H1 (cell line): ENCODE measurements around the gene PPP1R14B. TPM values are rescaled to one million over a fixed set of nuclear protein-coding genes. Genes with fewer than 3 reads are reported as not detected.
"Not testable (repeated sequence)": the region's sequence is repeated elsewhere in the genome, so short reads cannot be mapped to it uniquely, and the experiment has no call there.

ENCODE experiments used
- CTCF ChIA-PET: fragments of 300-600 bp; sonication (Branson Sonifier 250); formaldehyde crosslinking; loops from one replicate; lab custom pipeline; 2021; ENCODE audit not compliant: partially characterized antibody; lab: Charles Lee
- POLR2A ChIA-PET: fragments of 300-600 bp; sonication (Branson Sonifier 250); formaldehyde crosslinking; loops from one replicate; lab custom pipeline; 2021; ENCODE audit warnings: inconsistent platforms; ENCODE audit not compliant: partially characterized antibody; lab: Charles Lee
- DNase-seq, 2 experiments: peaks; one replicate each; pipeline versions ENCODE4 v3.0.0 to v3.0.0-alpha.2; 2010 to 2022; ENCODE audit warnings: low spot score in 2 of 2, low read depth in 1 of 2, mixed read lengths in 1 of 2
- FAIRE-seq: peaks from 2 replicates; lab custom pipeline; 2011; peaks lifted over from hg19 to GRCh38; lab: Jason Lieb, UNC
- H2AFZ ChIP-seq: 2 replicates; pipeline ENCODE4 v1.8.1; 2012; ENCODE audit warnings: low read length, inconsistent platforms
- H2AK5ac ChIP-seq: 2 replicates; pipeline ENCODE4 v1.6.1; 2013; ENCODE audit warnings: low read depth, low read length
- H2BK120ac ChIP-seq: replicated peaks from 2 replicates; pipeline ENCODE3; 2013; ENCODE audit warnings: low read depth, low read length, inconsistent platforms
- H2BK12ac ChIP-seq: 2 replicates; pipeline ENCODE4 v1.6.1; 2013; ENCODE audit warnings: low read depth, low read length
- H2BK15ac ChIP-seq: 2 replicates; pipeline ENCODE4 v1.6.1; 2013; ENCODE audit warnings: low read length
- H2BK20ac ChIP-seq: 2 replicates; pipeline ENCODE4 v1.6.1; 2013; ENCODE audit warnings: low read length
- H2BK5ac ChIP-seq: 2 replicates; pipeline ENCODE4 v1.6.1; 2013; ENCODE audit warnings: low read depth, low read length
- H3K14ac ChIP-seq: 2 replicates; pipeline ENCODE4 v1.6.1; 2013; ENCODE audit warnings: inconsistent platforms; ENCODE audit not compliant: insufficient read length
- H3K18ac ChIP-seq: 2 replicates; pipeline ENCODE4 v1.6.1; 2013; ENCODE audit warnings: low read length; ENCODE audit errors: extremely low read depth
- H3K23ac ChIP-seq: 2 replicates; pipeline ENCODE4 v1.6.1; 2013; ENCODE audit warnings: inconsistent platforms; ENCODE audit not compliant: insufficient read length
- H3K23me2 ChIP-seq: 2 replicates; pipeline ENCODE4 v1.6.1; 2013; ENCODE audit warnings: low read depth, low read length
- H3K27ac ChIP-seq: 2 replicates; pipeline ENCODE4 v1.6.1; 2011; ENCODE audit warnings: low read depth, low read length, inconsistent platforms
- H3K27me3 ChIP-seq, 4 experiments: replicated peaks in 1 of 4; 1 replicate in 1 of 4; 2 replicates in 3 of 4; pipeline versions ENCODE4 v1.6.1 to v1.8.1; 2011 to 2013; ENCODE audit warnings: low read length in 3 of 4, mild to moderate bottlenecking in 3 of 4, inconsistent platforms in 2 of 4, mixed read lengths in 2 of 4, moderate library complexity in 1 of 4; ENCODE audit not compliant: control insufficient read depth in 3 of 4, insufficient read depth in 3 of 4; ENCODE audit errors: extremely low read depth in 1 of 4
- H3K36me3 ChIP-seq, 4 experiments: 2 replicates each; pipeline versions ENCODE4 v1.6.1 to v1.8.1; 2011 to 2013; ENCODE audit warnings: mild to moderate bottlenecking in 4 of 4, low read length in 3 of 4, moderate library complexity in 2 of 4, control low read depth in 1 of 4, inconsistent platforms in 1 of 4; ENCODE audit not compliant: insufficient read depth in 4 of 4, control insufficient read depth in 2 of 4
- H3K4ac ChIP-seq: replicated peaks from 2 replicates; pipeline ENCODE3; 2013; ENCODE audit warnings: low read length, low read depth, mixed read lengths, inconsistent platforms; ENCODE audit not compliant: insufficient read length
- H3K4me1 ChIP-seq, 4 experiments: replicated peaks in 1 of 4; 1 replicate in 1 of 4; 2 replicates in 3 of 4; pipeline versions ENCODE4 v1.6.1 to v1.8.1; 2011 to 2013; ENCODE audit warnings: low read length in 3 of 4, inconsistent platforms in 2 of 4, mixed read lengths in 1 of 4; ENCODE audit not compliant: insufficient read depth in 4 of 4, control insufficient read depth in 3 of 4
- H3K4me2 ChIP-seq, 2 experiments: 2 replicates each; pipeline versions ENCODE4 v1.6.1 to v1.8.1; 2011 to 2013; ENCODE audit warnings: low read depth in 2 of 2, low read length in 2 of 2, control low read depth in 1 of 2, inconsistent platforms in 1 of 2, mild to moderate bottlenecking in 1 of 2; ENCODE audit not compliant: insufficient read depth in 1 of 2
- H3K4me3 ChIP-seq, 4 experiments: fragments of 200-600, 300-600 bp in 1 of 4; sonication (generic), shearing (Covaris generic), sonication (Bioruptor Twin) in 1 of 4; 2 replicates each; pipeline versions ENCODE4 v1.5.1 to v1.8.1; 2011 to 2016; ENCODE audit warnings: low read length in 4 of 4, low read depth in 3 of 4, control low read depth in 2 of 4, inconsistent platforms in 2 of 4, mild to moderate bottlenecking in 2 of 4, mixed read lengths in 1 of 4, moderate library complexity in 1 of 4; ENCODE audit not compliant: insufficient read depth in 2 of 4; ENCODE audit errors: extremely low read depth in 1 of 4
- H3K56ac ChIP-seq: replicated peaks from 2 replicates; pipeline ENCODE3; 2013; ENCODE audit warnings: low read depth, mild to moderate bottlenecking, mixed read lengths, low read length, inconsistent platforms; ENCODE audit not compliant: insufficient read length
- H3K79me1 ChIP-seq: 2 replicates; pipeline ENCODE4 v1.6.1; 2013; ENCODE audit warnings: low read depth, low read length, control low read depth
- H3K79me2 ChIP-seq, 2 experiments: 2 replicates each; pipeline versions ENCODE4 v1.6.1 to v1.8.1; 2012 to 2013; ENCODE audit warnings: low read length in 2 of 2, mild to moderate bottlenecking in 2 of 2, inconsistent platforms in 1 of 2; ENCODE audit not compliant: insufficient read depth in 2 of 2, control insufficient read depth in 1 of 2
- H3K9ac ChIP-seq, 4 experiments: replicated peaks in 1 of 4; 1 replicate in 1 of 4; 2 replicates in 3 of 4; pipeline versions ENCODE4 v1.6.1 to v1.8.1; 2011 to 2013; ENCODE audit warnings: low read depth in 3 of 4, low read length in 3 of 4, control low read depth in 2 of 4, mild to moderate bottlenecking in 2 of 4, moderate library complexity in 2 of 4, inconsistent platforms in 1 of 4; ENCODE audit errors: extremely low read depth in 1 of 4
- H3K9me3 ChIP-seq, 2 experiments: 2 replicates each; pipeline versions ENCODE4 v1.6.1 to v1.8.1; 2012 to 2013; ENCODE audit warnings: mild to moderate bottlenecking in 2 of 2, moderate library complexity in 2 of 2, control low read depth in 1 of 2, inconsistent platforms in 1 of 2, low read depth in 1 of 2, low read length in 1 of 2, mixed read lengths in 1 of 2; ENCODE audit not compliant: insufficient read depth in 2 of 2
- H4K20me1 ChIP-seq, 2 experiments: replicated peaks in 1 of 2; 2 replicates each; pipeline versions ENCODE3 to v1.8.1; 2011 to 2013; ENCODE audit warnings: inconsistent platforms in 2 of 2, low read length in 2 of 2, mild to moderate bottlenecking in 1 of 2; ENCODE audit not compliant: insufficient read depth in 2 of 2, control insufficient read depth in 1 of 2
- H4K5ac ChIP-seq: 2 replicates; pipeline ENCODE4 v1.6.1; 2013; ENCODE audit warnings: low read length, low read depth, mixed read lengths, inconsistent platforms; ENCODE audit not compliant: insufficient read length
- H4K8ac ChIP-seq: 2 replicates; pipeline ENCODE4 v1.8.0; 2013; ENCODE audit warnings: mild to moderate bottlenecking, moderate library complexity, low read length, inconsistent platforms; ENCODE audit not compliant: insufficient read depth; ENCODE audit errors: extremely low read depth
- H4K91ac ChIP-seq: replicated peaks from 2 replicates; pipeline ENCODE3; 2013; ENCODE audit warnings: low read length, mixed read lengths, inconsistent platforms; ENCODE audit not compliant: insufficient read length
- TAF1 ChIP-seq: IDR thresholded peaks from 2 replicates; pipeline ENCODE4 v1.6.1; 2011; ENCODE audit warnings: mild to moderate bottlenecking, low read depth, low read length
- YY1 ChIP-seq: IDR thresholded peaks from 2 replicates; pipeline ENCODE4 v1.6.1; 2011; ENCODE audit warnings: low read depth, mild to moderate bottlenecking, low read length
- WGBS, 2 experiments: shearing (Covaris generic) in 1 of 2; methylation state at CpG; one replicate each; pipeline versions ENCODE4 v1.1.6 to v1.1.7; 2013 to 2015; ENCODE audit warnings: low lambda C conversion rate in 2 of 2, mixed read lengths in 2 of 2, inconsistent platforms in 1 of 2, low coverage in 1 of 2, missing lambda C conversion rate in 1 of 2; ENCODE audit not compliant: insufficient replicate concordance in 2 of 2, insufficient coverage in 1 of 2, insufficient read length in 1 of 2; ENCODE audit errors: extremely low coverage in 1 of 2, missing lambda C conversion rate in 1 of 2; 5-methylcytosine and 5-hydroxymethylcytosine counted together
- polyA plus RNA-seq, 7 experiments: library from polyadenylated mRNA; depleted of rRNA in 3 of 7; stranded (reverse) in 5 of 7; unstranded in 2 of 7; fragments of >200 nt in 5 of 7; fragments of 200-250 nt in 2 of 7; gene quantifications; 1 replicate in 5 of 7; 2 replicates in 1 of 7; 4 replicates in 1 of 7; pipeline versions ENCODE4 v1.2.1 to v1.2.3, GENCODE V29; 2011 to 2013; ENCODE audit warnings: missing spikeins in 2 of 7, mixed read lengths in 2 of 7
- total RNA-seq: library from RNA; stranded (reverse); fragmentation: NEBNext Ultra II Directional; extraction: Animal tissue kit (Norgen Biotek cat#: 25700); gene quantifications from 2 replicates; pipeline ENCODE4 v1.2.1, GENCODE V29; 2021

Gene PPP1R14B
- total and polyA plus RNA-seq, 2 of the 8 experiments (the other 6 are each of a cell fraction or from before 2014, with no cell fraction given): 265 to 419 TPM

- H3K27me3 ChIP-seq, H2AFZ ChIP-seq, H2AK5ac ChIP-seq: not testable (repeated sequence)
- peak overlapping the region; percentile 56 to 99 (median 90); a peak in 5 of 8 replicates for H3K4me3 ChIP-seq
- peaks cover 0 to 13% of the 10 kb centered on the region in 2 experiments for H4K20me1 ChIP-seq
- TF ChIP-seq TAF1: 0 out of 2 replicates have a peak, but pooled peaks have one; percentile 34
- peak; percentile 36; the same call in 1 of the 2 replicates for TF ChIP-seq YY1
- TF ChIP-seq, all 59 proteins: peak for 2; not testable (repeated sequence) for 57
- not testable (repeated sequence) for H3K27ac ChIP-seq, H2BK15ac ChIP-seq, H3K56ac ChIP-seq, H3K18ac ChIP-seq, H3K14ac ChIP-seq, H4K91ac ChIP-seq, H4K8ac ChIP-seq, FAIRE-seq, DNase-seq, H2BK5ac ChIP-seq, H3K79me1 ChIP-seq, H3K23ac ChIP-seq, H2BK20ac ChIP-seq, H4K5ac ChIP-seq, H3K9me3 ChIP-seq, H2BK12ac ChIP-seq, H2BK120ac ChIP-seq, H3K4ac ChIP-seq
- WGBS, 2 experiments: no CpG with 5 or more reads among the region's 43 CpGs
- peak overlapping the region in 2 of 4 experiments; percentile 66 to 71; a peak in 2 of 7 replicates for H3K9ac ChIP-seq
- H3K4me1 ChIP-seq: peaks cover 0 to 48% (median 35%) of the 10 kb centered on the region in 4 experiments; a peak in 6 of 7 replicates
- peaks cover 18% of the 10 kb centered on the region for H3K23me2 ChIP-seq
- CTCF ChIA-PET: interaction anchor here (1.3 to 10.0 kb wide), 7 partner anchors 9 to 94 kb away, joined by 4 to 102 read pairs (median 6); partner anchors contain the start of genes CATSPERZ and ESRRA
- H3K36me3 ChIP-seq: peaks cover 0 to 17% (median 4%) of the 10 kb centered on the region in 4 experiments; a peak in 4 of 8 replicates
- H3K4me2 ChIP-seq: peak overlapping the region in 1 of 2 experiments; percentile 73; a peak in 1 of 4 replicates
- POLR2A ChIA-PET: interaction anchor here (0.6 to 13.1 kb wide), 14 partner anchors 9 to 366 kb away, joined by 3 to 352 read pairs (median 21); partner anchors contain the start of genes BAD, DNAJC4, FERMT3 and GPR137
- peaks cover 6 to 21% of the 10 kb centered on the region in 2 experiments; a peak in 3 of 4 replicates for H3K79me2 ChIP-seq
Observed at GRCh38 chr11:64246621-64246870, 197 bp downstream of the PPP1R14B start.
